GM12878 (cell line): Measurements from ENCODE around the gene GCH1. TPM values are rescaled to one million over a fixed set of nuclear protein-coding genes. Genes with fewer than 3 reads are reported as not detected.

Experiments
- BCLAF1 ChIP-seq: fragments of 450-650 bp; IDR thresholded peaks from 2 replicates; pipeline ENCODE4 v1.6.1; 2017; ENCODE audit warnings: antibody characterized with exemption, mild to moderate bottlenecking, moderate library complexity
- CHD1 ChIP-seq: IDR thresholded peaks from 2 replicates; pipeline ENCODE4 v1.6.1; 2012; ENCODE audit warnings: low read depth, low read length, improper control_type of control experiment
- DPF2 ChIP-seq: fragments of 450-650 bp; IDR thresholded peaks from 2 replicates; pipeline ENCODE4 v1.6.1; 2017; ENCODE audit warnings: mild to moderate bottlenecking
- ESRRA ChIP-seq: IDR thresholded peaks from 2 replicates; pipeline ENCODE4 v1.6.1; 2012; ENCODE audit warnings: mild to moderate bottlenecking, low read length, improper control_type of control experiment
- GABPA ChIP-seq: IDR thresholded peaks from 2 replicates; pipeline ENCODE4 v1.6.1; 2014; ENCODE audit warnings: antibody characterized with exemption, low read depth, mild to moderate bottlenecking, inconsistent platforms
- GATAD2B ChIP-seq: fragments of 450-650 bp; conservative IDR thresholded peaks from 2 replicates; pipeline ENCODE4 v1.6.1; 2017; ENCODE audit warnings: low read depth, mild to moderate bottlenecking, moderate library complexity
- IKZF2 ChIP-seq, 2 experiments: fragments of 450-650 bp; IDR thresholded peaks; 2 replicates each; pipeline ENCODE4 v1.6.1; 2017; ENCODE audit warnings: mild to moderate bottlenecking in 2 of 2, moderate library complexity in 2 of 2
- IRF3 ChIP-seq: fragments of 450-650 bp; IDR thresholded peaks from 2 replicates; pipeline ENCODE4 v1.6.1; 2014; ENCODE audit warnings: mild to moderate bottlenecking
- JUNB ChIP-seq: IDR thresholded peaks from 2 replicates; pipeline ENCODE4 v1.6.1; 2016; ENCODE audit warnings: antibody characterized with exemption, mild to moderate bottlenecking
- LARP7 ChIP-seq: fragments of 450-650 bp; IDR thresholded peaks from 2 replicates; pipeline ENCODE4 v1.6.1; 2017; ENCODE audit warnings: mild to moderate bottlenecking
- MYC ChIP-seq: IDR thresholded peaks from 2 replicates; pipeline ENCODE4 v1.6.1; 2011; ENCODE audit warnings: mild to moderate bottlenecking, low read length, moderate library complexity, inconsistent platforms; ENCODE audit not compliant: insufficient read depth, insufficient replicate concordance, insufficient read length, severe bottlenecking
- NBN ChIP-seq: fragments of 450-650 bp; IDR thresholded peaks from 2 replicates; pipeline ENCODE4 v1.6.1; 2016
- POLR2A ChIP-seq: IDR thresholded peaks from 2 replicates; pipeline ENCODE4 v1.6.1; 2011; ENCODE audit warnings: low read depth, mild to moderate bottlenecking, low read length
- SIN3A ChIP-seq: IDR thresholded peaks from 2 replicates; pipeline ENCODE4 v1.6.1; 2012; ENCODE audit warnings: low read depth, low read length, improper control_type of control experiment
- SMAD5 ChIP-seq: IDR thresholded peaks from 2 replicates; pipeline ENCODE4 v1.6.1; 2016; ENCODE audit warnings: antibody characterized with exemption, low read depth
- SMARCA5 ChIP-seq: fragments of 450-650 bp; IDR thresholded peaks from 2 replicates; pipeline ENCODE4 v1.6.1; 2017; ENCODE audit warnings: mild to moderate bottlenecking
- TAF1 ChIP-seq: IDR thresholded peaks from 2 replicates; pipeline ENCODE4 v1.6.1; 2011; ENCODE audit warnings: mild to moderate bottlenecking, low read depth, low read length, borderline replicate concordance
- USF2 ChIP-seq: IDR thresholded peaks from 2 replicates; pipeline ENCODE4 v1.6.1; 2011; ENCODE audit warnings: low read depth, low read length, improper control_type of control experiment, borderline replicate concordance
- ZBED1 ChIP-seq: IDR thresholded peaks from 2 replicates; pipeline ENCODE4 v1.6.1; 2016; ENCODE audit warnings: borderline replicate concordance
- ZNF217 ChIP-seq: fragments of 450-650 bp; IDR thresholded peaks from 2 replicates; pipeline ENCODE4 v1.6.1; 2017; ENCODE audit warnings: antibody characterized with exemption, mild to moderate bottlenecking
- polyA plus RNA-seq, 11 experiments: library from polyadenylated mRNA; depleted of rRNA in 4 of 11; unstranded in 6 of 11; stranded (reverse) in 5 of 11; fragments of >200 nt; fragmentation: Nextera tagmentation in 4 of 11; fragmentation: Illumina TruSeq in 1 of 11; extraction: Ambion mirVana in 4 of 11; extraction: Trizol in 1 of 11; gene quantifications; 1 replicate in 1 of 11; 2 replicates in 10 of 11; pipeline versions ENCODE4 v1.2.1 to v1.2.3, GENCODE V29; 2011 to 2016; ENCODE audit warnings: inconsistent platforms in 2 of 11, missing spikeins in 2 of 11, low read depth in 1 of 11
- total RNA-seq, 4 experiments: library from RNA; depleted of rRNA in 3 of 4; stranded (reverse); fragments of >200 nt in 3 of 4; fragmentation: Illumina TruSeq in 1 of 4; extraction: Trizol in 1 of 4; gene quantifications; 2 replicates each; pipeline versions ENCODE4 v1.2.1 to v1.2.3, GENCODE V29; 2013 to 2021
- TF ChIP-seq, protein P1 (sequence below): fragments of 450-650 bp; conservative IDR thresholded peaks from 2 replicates; pipeline ENCODE4 v1.6.1; 2017; ENCODE audit warnings: mild to moderate bottlenecking, moderate library complexity
- TF ChIP-seq, protein P2 (sequence below), 3 experiments: IDR thresholded peaks in 2 of 3; conservative IDR thresholded peaks in 1 of 3; 2 replicates each; pipeline ENCODE4 v1.5.1; 2011; ENCODE audit warnings: low read depth in 3 of 3, low read length in 3 of 3, mild to moderate bottlenecking in 3 of 3, control low read depth in 2 of 3, moderate library complexity in 2 of 3, inconsistent platforms in 1 of 3, mixed read lengths in 1 of 3; ENCODE audit not compliant: control insufficient read depth in 2 of 3, insufficient read depth in 1 of 3; ENCODE audit errors: extremely low read depth in 1 of 3

GCH1 gene
- total and polyA plus RNA-seq, 10 of the 15 experiments (the other 5 are each of a cell fraction or from before 2014, with no cell fraction given) = 25.1 to 37.0 (median 33.8) TPM

GRCh38 chr14:54881235-54881760, 21.3 kb downstream of the GCH1 start (continued):
- TF ChIP-seq BCLAF1 (no peak), SMARCA5 (no peak), TAF1 (no peak; the same call in 1 of the 2 replicates), IRF3 (no peak), JUNB (peak; percentile 87), POLR2A (no peak), GATAD2B (no peak), LARP7 (no peak), SIN3A (no peak), DPF2 (no peak), MYC (no peak), ZBED1 (no peak), GABPA (no peak), ESRRA (no peak), IKZF2 (IDR thresholded peaks at IDR 0.05) (peak in 1 of 2 experiments; percentile 43; a peak in 2 of 4 replicates), ZNF217 (no peak), SMAD5 (no peak), NBN (0 out of 2 replicates have a peak, but pooled peaks have one; percentile 20), USF2 (no peak), CHD1 (no peak)
- TF ChIP-seq, protein P1, sequence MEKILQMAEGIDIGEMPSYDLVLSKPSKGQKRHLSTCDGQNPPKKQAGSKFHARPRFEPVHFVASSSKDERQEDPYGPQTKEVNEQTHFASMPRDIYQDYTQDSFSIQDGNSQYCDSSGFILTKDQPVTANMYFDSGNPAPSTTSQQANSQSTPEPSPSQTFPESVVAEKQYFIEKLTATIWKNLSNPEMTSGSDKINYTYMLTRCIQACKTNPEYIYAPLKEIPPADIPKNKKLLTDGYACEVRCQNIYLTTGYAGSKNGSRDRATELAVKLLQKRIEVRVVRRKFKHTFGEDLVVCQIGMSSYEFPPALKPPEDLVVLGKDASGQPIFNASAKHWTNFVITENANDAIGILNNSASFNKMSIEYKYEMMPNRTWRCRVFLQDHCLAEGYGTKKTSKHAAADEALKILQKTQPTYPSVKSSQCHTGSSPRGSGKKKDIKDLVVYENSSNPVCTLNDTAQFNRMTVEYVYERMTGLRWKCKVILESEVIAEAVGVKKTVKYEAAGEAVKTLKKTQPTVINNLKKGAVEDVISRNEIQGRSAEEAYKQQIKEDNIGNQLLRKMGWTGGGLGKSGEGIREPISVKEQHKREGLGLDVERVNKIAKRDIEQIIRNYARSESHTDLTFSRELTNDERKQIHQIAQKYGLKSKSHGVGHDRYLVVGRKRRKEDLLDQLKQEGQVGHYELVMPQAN = no peak
- TF ChIP-seq, protein P2, sequence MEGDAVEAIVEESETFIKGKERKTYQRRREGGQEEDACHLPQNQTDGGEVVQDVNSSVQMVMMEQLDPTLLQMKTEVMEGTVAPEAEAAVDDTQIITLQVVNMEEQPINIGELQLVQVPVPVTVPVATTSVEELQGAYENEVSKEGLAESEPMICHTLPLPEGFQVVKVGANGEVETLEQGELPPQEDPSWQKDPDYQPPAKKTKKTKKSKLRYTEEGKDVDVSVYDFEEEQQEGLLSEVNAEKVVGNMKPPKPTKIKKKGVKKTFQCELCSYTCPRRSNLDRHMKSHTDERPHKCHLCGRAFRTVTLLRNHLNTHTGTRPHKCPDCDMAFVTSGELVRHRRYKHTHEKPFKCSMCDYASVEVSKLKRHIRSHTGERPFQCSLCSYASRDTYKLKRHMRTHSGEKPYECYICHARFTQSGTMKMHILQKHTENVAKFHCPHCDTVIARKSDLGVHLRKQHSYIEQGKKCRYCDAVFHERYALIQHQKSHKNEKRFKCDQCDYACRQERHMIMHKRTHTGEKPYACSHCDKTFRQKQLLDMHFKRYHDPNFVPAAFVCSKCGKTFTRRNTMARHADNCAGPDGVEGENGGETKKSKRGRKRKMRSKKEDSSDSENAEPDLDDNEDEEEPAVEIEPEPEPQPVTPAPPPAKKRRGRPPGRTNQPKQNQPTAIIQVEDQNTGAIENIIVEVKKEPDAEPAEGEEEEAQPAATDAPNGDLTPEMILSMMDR (IDR thresholded peaks at IDR 0.05 in 2 of 3, conservative IDR thresholded peaks at IDR 0.05 in 1 of 3; ENCODE audit: control insufficient read depth in 2 of 3, extremely low read depth in 1 of 3, insufficient read depth in 1 of 3, low read depth in 3 of 3, low read length in 3 of 3) = peak in 1 of 3 experiments; percentile 18; a peak in 1 of 6 replicates
